ENCODE results near the gene S100A7A. TPM values are rescaled to one million over a fixed set of nuclear protein-coding genes. Genes with fewer than 3 reads are reported as not detected.

Gene S100A7A
- total and polyA plus RNA-seq, 2 of the 8 experiments (the other 6 are each of a cell fraction or from before 2014, with no cell fraction given): not detected

- H3K9ac ChIP-seq (replicated peaks in 1 of 4; ENCODE audit: extremely low read depth in 1 of 4, low read depth in 3 of 4, low read length in 3 of 4): no peak overlapping the region
- H2BK15ac ChIP-seq (ENCODE audit: low read length): no peak overlapping the region
- FAIRE-seq (no peak), DNase-seq (ENCODE audit: low read depth in 1 of 2, low spot score in 2 of 2) (peak in 1 of 2 experiments; percentile 7)
- no peak overlapping the region for H3K4me3 ChIP-seq (ENCODE audit: extremely low read depth in 1 of 4, insufficient read depth in 2 of 4, low read depth in 3 of 4, low read length in 4 of 4)
- peak overlapping the region; percentile 56; the same call in 1 of the 2 replicates for H2AK5ac ChIP-seq (ENCODE audit: low read depth, low read length)
- H3K14ac ChIP-seq (ENCODE audit: insufficient read length): no peak overlapping the region
- no peaks in the 10 kb centered on the region; the same call in 1 of the 2 replicates for H3K23me2 ChIP-seq (ENCODE audit: low read depth, low read length)
- H3K56ac ChIP-seq (replicated peaks; ENCODE audit: insufficient read length, low read depth, low read length): no peak overlapping the region
- H3K18ac ChIP-seq (ENCODE audit: extremely low read depth, low read length): no peak overlapping the region
- H3K27me3 ChIP-seq (replicated peaks in 1 of 4; ENCODE audit: control insufficient read depth in 3 of 4, extremely low read depth in 1 of 4, insufficient read depth in 3 of 4, low read length in 3 of 4): no peaks in the 10 kb centered on the region
- H3K4ac ChIP-seq (replicated peaks; ENCODE audit: insufficient read length, low read depth, low read length): peak overlapping the region; percentile 83
- H2BK12ac ChIP-seq (ENCODE audit: low read depth, low read length): no peak overlapping the region; the same call in 1 of the 2 replicates
- no peak overlapping the region for H3K23ac ChIP-seq (ENCODE audit: insufficient read length)
- H4K20me1 ChIP-seq (replicated peaks in 1 of 2; ENCODE audit: control insufficient read depth in 1 of 2, insufficient read depth in 2 of 2, low read length in 2 of 2): peaks cover 0 to 7% of the 10 kb centered on the region in 2 experiments
- H2BK120ac ChIP-seq (replicated peaks; ENCODE audit: low read depth, low read length): no peak overlapping the region
- no peaks in the 10 kb centered on the region for H3K36me3 ChIP-seq (ENCODE audit: control insufficient read depth in 2 of 4, insufficient read depth in 4 of 4, low read length in 3 of 4)
- no peak overlapping the region for H3K27ac ChIP-seq (ENCODE audit: low read depth, low read length)
- H4K91ac ChIP-seq (replicated peaks; ENCODE audit: insufficient read length, low read length): peak overlapping the region; percentile 50
- ChIA-PET POLR2A (ENCODE audit: partially characterized antibody) (no interaction called here), CTCF (ENCODE audit: partially characterized antibody) (interaction anchor here (0.6 to 1.8 kb wide), 4 partner anchors 8 to 77 kb away, joined by 3 to 5 read pairs (median 3); no protein-coding TSS in a partner anchor)
- WGBS, 2 experiments (ENCODE audit: extremely low coverage in 1 of 2, insufficient coverage in 1 of 2, insufficient read length in 1 of 2, insufficient replicate concordance in 2 of 2, low coverage in 1 of 2, low lambda C conversion rate in 2 of 2, missing lambda C conversion rate in 1 of 2): 84% methylated on average over 17 of the region's 17 CpGs; no CpG with 5 or more reads in 1 of the 2 experiments
- H2BK5ac ChIP-seq (ENCODE audit: low read depth, low read length): 0 out of 2 replicates have a peak overlapping the region, but pooled peaks have one; percentile 37
- no peaks in the 10 kb centered on the region; a peak in 2 of 7 replicates for H3K4me1 ChIP-seq (replicated peaks in 1 of 4; ENCODE audit: control insufficient read depth in 3 of 4, insufficient read depth in 4 of 4, low read length in 3 of 4)
- H4K5ac ChIP-seq (ENCODE audit: insufficient read length, low read depth, low read length): no peak overlapping the region
- H4K8ac ChIP-seq (ENCODE audit: extremely low read depth, insufficient read depth, low read length): no peak overlapping the region
- no peak overlapping the region for H2AFZ ChIP-seq (ENCODE audit: low read length)
- H3K9me3 ChIP-seq (ENCODE audit: insufficient read depth in 2 of 2, low read depth in 1 of 2, low read length in 1 of 2): no peaks in the 10 kb centered on the region
- H2BK20ac ChIP-seq (ENCODE audit: low read length): no peak overlapping the region
- H3K4me2 ChIP-seq (ENCODE audit: insufficient read depth in 1 of 2, low read depth in 2 of 2, low read length in 2 of 2): no peak overlapping the region
- no peaks in the 10 kb centered on the region for H3K79me1 ChIP-seq (ENCODE audit: low read depth, low read length)
- no peaks in the 10 kb centered on the region for H3K79me2 ChIP-seq (ENCODE audit: control insufficient read depth in 1 of 2, insufficient read depth in 2 of 2, low read length in 2 of 2)
- TF ChIP-seq BACH1 (IDR thresholded peaks at IDR 0.05; ENCODE audit: low read length): no peak
- TF ChIP-seq CHD1 (IDR thresholded peaks at IDR 0.05; ENCODE audit: low read depth, low read length): no peak
- TF ChIP-seq TAF1 (IDR thresholded peaks at IDR 0.05; ENCODE audit: low read depth, low read length): no peak
- no peak for TF ChIP-seq FOSL1 (IDR thresholded peaks at IDR 0.05; ENCODE audit: insufficient read depth, low read depth, low read length)
- no peak for TF ChIP-seq CEBPB (IDR thresholded peaks at IDR 0.05; ENCODE audit: low read depth, low read length)
- no peak for TF ChIP-seq RFX5 (IDR thresholded peaks at IDR 0.05; ENCODE audit: borderline replicate concordance, low read depth, low read length)
- TF ChIP-seq NANOG (IDR thresholded peaks at IDR 0.05; ENCODE audit: insufficient read depth, low read depth, low read length, poor library complexity, severe bottlenecking): no peak
- no peak for TF ChIP-seq CBX8 (IDR thresholded peaks at IDR 0.05; ENCODE audit: borderline replicate concordance, low read depth, low read length)
- no peak for TF ChIP-seq BRCA1 (IDR thresholded peaks at IDR 0.05; ENCODE audit: low read depth, low read length)
- TF ChIP-seq SAP30 (IDR thresholded peaks at IDR 0.05; ENCODE audit: insufficient read depth, insufficient replicate concordance, low read length): no peak
- TF ChIP-seq POLR2A (IDR thresholded peaks at IDR 0.05; ENCODE audit: control extremely low read depth in 1 of 2, low read depth in 2 of 2, low read length in 2 of 2): no peak
- no peak for TF ChIP-seq CBX5 (IDR thresholded peaks at IDR 0.05; ENCODE audit: low read depth, low read length)
- TF ChIP-seq SIRT6 (IDR thresholded peaks at IDR 0.05; ENCODE audit: low read length): no peak
- TF ChIP-seq RNF2 (IDR thresholded peaks at IDR 0.05; ENCODE audit: borderline replicate concordance, low read depth, low read length, missing control alignments, poor library complexity, severe bottlenecking): no peak
- TF ChIP-seq GABPA (IDR thresholded peaks at IDR 0.05; ENCODE audit: borderline replicate concordance, insufficient read depth, low read length): no peak
Measured at GRCh38 chr1:153431002-153431401, 14.7 kb downstream of the S100A7A start.
